CD4-positive, alpha-beta memory T cell (primary cell): Measurements from ENCODE around the gene INPP5A. TPM values are rescaled to one million over a fixed set of nuclear protein-coding genes. Genes with fewer than 3 reads are reported as not detected.

Experiments used
- CTCF ChIA-PET: fragments of 350-600 bp; sonication (Branson Sonifier 250); formaldehyde crosslinking; loops from one replicate; lab custom pipeline; 2021; ENCODE audit warnings: inconsistent platforms; ENCODE audit not compliant: partially characterized antibody; lab: Charles Lee
- POLR2A ChIA-PET: fragments of 350-600 bp; sonication (Branson Sonifier 250); formaldehyde crosslinking; loops from one replicate; lab custom pipeline; 2021; ENCODE audit not compliant: partially characterized antibody; lab: Charles Lee
- DNase-seq, 5 donors: peaks; one replicate each; pipeline versions ENCODE4 v3.0.0 to v3.0.0-alpha.2; 2020 to 2022; ENCODE audit warnings: mixed read lengths in 1 of 5
- H3K27ac ChIP-seq: one replicate; pipeline ENCODE4 v1.7.0; 2013; ENCODE audit warnings: low read depth, low read length
- H3K27me3 ChIP-seq: 2 replicates; pipeline ENCODE4 v1.7.0; 2013; ENCODE audit warnings: mild to moderate bottlenecking, low read length, moderate library complexity; ENCODE audit not compliant: insufficient read depth
- H3K36me3 ChIP-seq: 2 replicates; pipeline ENCODE4 v1.7.0; 2013; ENCODE audit warnings: mild to moderate bottlenecking, low read length, moderate library complexity; ENCODE audit not compliant: insufficient read depth
- H3K4me1 ChIP-seq: 2 replicates; pipeline ENCODE4 v1.7.0; 2013; ENCODE audit warnings: mild to moderate bottlenecking, low read length, moderate library complexity; ENCODE audit not compliant: insufficient read depth
- H3K4me3 ChIP-seq, 2 donors: one replicate each; pipeline ENCODE4 v1.7.0; 2013; ENCODE audit warnings: low read length in 2 of 2, mild to moderate bottlenecking in 1 of 2
- H3K9me3 ChIP-seq, 2 donors: one replicate each; pipeline ENCODE4 v1.7.0; 2013; ENCODE audit warnings: low read length in 2 of 2, control low read depth in 1 of 2; ENCODE audit not compliant: control insufficient read depth in 1 of 2
- H3K27ac Mint-ChIP-seq, 7 donors: one replicate each; pipeline ENCODE4 v1.8.0; 2020 to 2021; ENCODE audit warnings: mixed read lengths in 7 of 7, mild to moderate bottlenecking in 6 of 7, inconsistent platforms in 3 of 7, moderate library complexity in 3 of 7
- H3K27me3 Mint-ChIP-seq, 2 donors: one replicate each; pipeline ENCODE4 v1.8.0; 2020 to 2021; ENCODE audit warnings: mixed read lengths in 2 of 2
- H3K36me3 Mint-ChIP-seq, 2 donors: one replicate each; pipeline ENCODE4 v1.8.0; 2020 to 2021; ENCODE audit warnings: mixed read lengths in 2 of 2, inconsistent platforms in 1 of 2, mild to moderate bottlenecking in 1 of 2
- H3K4me1 Mint-ChIP-seq, 4 donors: one replicate each; pipeline ENCODE4 v1.8.0; 2020 to 2021; ENCODE audit warnings: mixed read lengths in 4 of 4, mild to moderate bottlenecking in 1 of 4
- H3K4me3 Mint-ChIP-seq, 8 donors: one replicate each; pipeline ENCODE4 v1.8.0; 2020 to 2021; ENCODE audit warnings: mixed read lengths in 8 of 8, mild to moderate bottlenecking in 7 of 8, moderate library complexity in 6 of 8, inconsistent platforms in 3 of 8
- H3K9me3 Mint-ChIP-seq, 8 donors: one replicate each; pipeline ENCODE4 v1.8.0; 2020 to 2021; ENCODE audit warnings: mixed read lengths in 8 of 8, mild to moderate bottlenecking in 5 of 8, inconsistent platforms in 3 of 8, moderate library complexity in 1 of 8
- intact Hi-C: fragments of 100-400 bp; cut with micrococcal nuclease; formaldehyde crosslinking; loops from one replicate; pipeline ENCODE4 v1.15.1; 2023
- polyA plus RNA-seq, 2 donors: library from polyadenylated mRNA; unstranded; fragments of 300-500 nt; fragmentation: Illumina TruSeq; gene quantifications; one replicate each; pipeline ENCODE4 v1.2.3, GENCODE V29; 2021
- total RNA-seq, 2 experiments: library from RNA; stranded (reverse); gene quantifications; one replicate each; pipeline ENCODE4 v1.2.3, GENCODE V29; 2021

INPP5A gene
- total and polyA plus RNA-seq, 4 experiments from 2014 or later, result 0.61 to 19.3 (median 10.8) TPM

DNA sequence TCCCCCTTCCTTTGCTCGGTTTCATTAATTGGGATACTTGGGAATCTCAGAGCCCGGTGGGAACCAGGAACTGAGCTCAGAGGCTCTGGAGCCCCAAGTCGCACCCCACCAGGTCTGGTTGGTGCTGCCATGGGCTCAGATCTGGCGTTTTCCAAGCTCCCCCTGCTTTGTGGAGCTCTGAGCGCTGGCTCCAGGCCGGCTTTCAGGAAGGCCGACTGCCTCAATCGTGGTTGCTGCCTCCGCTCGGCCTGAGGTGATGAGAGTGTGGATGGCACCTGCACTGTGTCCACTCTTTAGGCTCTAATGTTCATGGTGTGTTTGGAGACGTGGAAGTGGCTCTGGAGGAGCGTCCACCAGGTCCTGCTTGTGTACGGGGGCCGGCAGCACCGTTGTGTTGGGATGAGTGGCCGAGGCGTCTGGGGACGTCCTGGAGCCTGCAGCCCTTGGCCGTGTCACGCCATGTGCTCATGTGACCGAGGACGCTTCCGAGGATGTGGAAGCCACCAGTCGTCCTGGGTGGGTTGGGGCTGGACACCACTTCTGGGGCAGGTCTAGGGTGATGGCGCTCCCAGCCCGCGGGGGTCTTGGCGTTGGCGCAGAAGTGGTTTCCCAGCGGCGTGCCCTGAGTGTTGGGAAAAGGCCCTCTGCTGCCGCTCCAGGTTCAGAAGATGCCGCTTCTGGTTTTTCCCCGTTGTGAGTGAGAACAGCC is 8.2 kb downstream of the INPP5A start:
- no peak for DNase-seq
- H3K27ac Mint-ChIP-seq, result peak overlapping the region in 5 of 7 donors; percentile 10 to 80 (median 57)
- Histone ChIP-seq H3K4me1 (peaks cover 36% of the 10 kb centered on the region), H3K27me3 (no peaks in the 10 kb centered on the region), H3K4me3 (no peak overlapping the region), H3K9me3 (no peaks in the 10 kb centered on the region), H3K27ac (no peak overlapping the region), H3K36me3 (no peaks in the 10 kb centered on the region)
- POLR2A ChIA-PET, result no interaction called here
- no peaks in the 10 kb centered on the region for H3K27me3 Mint-ChIP-seq
- peaks cover 3% of the 10 kb centered on the region in 2 donors for H3K36me3 Mint-ChIP-seq
- CTCF ChIA-PET, result no interaction called here
- intact Hi-C loops, result no loop called here
- peak overlapping the region; percentile 21 to 99 (median 62) for H3K4me3 Mint-ChIP-seq
- H3K4me1 Mint-ChIP-seq, result peaks cover 25 to 70% (median 44%) of the 10 kb centered on the region in 4 donors
- H3K9me3 Mint-ChIP-seq, result no peaks in the 10 kb centered on the region

DNA sequence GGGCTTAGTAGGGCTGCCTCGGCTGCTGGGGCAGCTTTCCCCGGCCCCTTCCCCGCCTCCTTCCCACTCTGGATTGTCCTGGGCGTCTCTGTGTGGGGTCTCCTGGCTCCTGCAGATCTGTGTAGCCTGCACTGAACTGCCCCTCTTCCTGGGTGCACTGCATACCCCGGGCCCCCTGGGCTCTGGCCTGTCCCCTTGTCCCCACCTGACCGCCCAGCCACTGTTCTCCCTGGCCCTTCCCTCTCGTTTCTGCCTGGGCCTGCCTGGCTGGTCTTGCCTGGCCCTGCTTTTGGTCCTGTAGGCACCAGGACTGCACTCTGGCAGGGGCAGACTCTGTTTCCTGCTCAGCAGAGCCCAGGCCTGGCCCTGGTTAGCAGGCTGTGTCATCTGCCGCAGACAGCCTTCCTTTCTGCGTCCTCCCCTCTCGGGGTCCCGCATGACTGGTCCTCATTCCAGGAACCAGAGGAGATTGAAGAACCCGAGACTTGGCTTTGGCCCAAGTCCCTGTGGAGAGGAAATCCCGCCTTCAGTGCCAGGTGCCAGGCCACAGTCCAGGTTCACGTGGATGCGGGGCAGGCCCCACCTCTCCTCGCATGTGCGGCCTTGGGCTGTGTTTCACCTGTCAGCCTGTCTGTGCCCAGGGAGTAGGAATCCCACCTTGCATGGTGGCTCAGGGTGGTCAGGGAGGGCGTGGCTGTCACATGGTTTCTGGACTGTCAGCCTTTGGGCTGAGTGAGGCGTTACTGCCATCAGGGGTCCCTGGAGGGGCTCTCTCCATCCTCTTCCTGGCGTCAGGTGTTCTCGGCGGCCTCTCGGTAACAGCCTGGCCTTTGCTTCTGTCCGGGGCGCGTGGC is 9.2 kb downstream of the INPP5A start:
- no peaks in the 10 kb centered on the region for H3K27me3 Mint-ChIP-seq
- DNase-seq, result no peak
- peaks cover 0 to 2% of the 10 kb centered on the region in 2 donors for H3K36me3 Mint-ChIP-seq
- peak overlapping the region in 2 of 7 donors; percentile 24 to 27 for H3K27ac Mint-ChIP-seq
- Histone ChIP-seq H3K4me3 (no peak overlapping the region), H3K27me3 (no peaks in the 10 kb centered on the region), H3K4me1 (peaks cover 45% of the 10 kb centered on the region), H3K36me3 (no peaks in the 10 kb centered on the region), H3K27ac (no peak overlapping the region), H3K9me3 (no peaks in the 10 kb centered on the region)
- H3K9me3 Mint-ChIP-seq, result no peaks in the 10 kb centered on the region
- CTCF ChIA-PET, result no interaction called here
- POLR2A ChIA-PET, result no interaction called here
- peaks cover 28 to 70% (median 44%) of the 10 kb centered on the region in 4 donors for H3K4me1 Mint-ChIP-seq
- peak overlapping the region in 3 of 8 donors; percentile 17 to 45 (median 34) for H3K4me3 Mint-ChIP-seq
- intact Hi-C loops, result no loop called here

DNA sequence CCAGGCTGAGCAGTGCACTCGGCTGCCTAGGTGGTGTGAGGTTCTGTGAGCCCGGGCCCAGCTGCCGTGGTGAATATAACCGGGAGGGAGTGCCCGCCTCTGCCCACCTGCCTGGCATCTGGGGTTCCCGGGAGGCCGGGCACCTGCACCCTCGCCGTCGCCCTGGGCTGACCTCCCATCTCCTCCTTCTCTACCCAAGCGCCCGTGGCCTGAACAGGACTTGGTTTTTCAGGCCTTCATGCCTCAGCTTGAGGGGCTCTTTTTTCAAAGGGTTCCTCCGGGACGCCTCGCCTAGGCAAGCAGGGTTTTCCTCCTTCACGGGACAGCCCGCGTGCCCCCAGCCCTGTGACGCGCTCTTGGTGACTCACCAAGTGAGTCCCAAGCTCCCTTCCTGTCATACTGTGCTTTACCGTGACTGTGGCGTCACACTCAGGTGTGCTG is 9.9 kb downstream of the INPP5A start:
- Mint-ChIP-seq H3K27ac (peak overlapping the region in 1 of 7 donors; percentile 77), H3K4me1 (peaks cover 28 to 66% (median 43%) of the 10 kb centered on the region in 4 donors), H3K27me3 (no peaks in the 10 kb centered on the region), H3K36me3 (peaks cover 0 to 2% of the 10 kb centered on the region in 2 donors), H3K4me3 (no peak overlapping the region), H3K9me3 (no peaks in the 10 kb centered on the region)
- intact Hi-C loops, result no loop called here
- CTCF ChIA-PET, result no interaction called here
- Histone ChIP-seq H3K9me3 (no peaks in the 10 kb centered on the region), H3K4me1 (peaks cover 48% of the 10 kb centered on the region), H3K27me3 (no peaks in the 10 kb centered on the region), H3K36me3 (no peaks in the 10 kb centered on the region), H3K27ac (no peak overlapping the region), H3K4me3 (no peak overlapping the region)
- POLR2A ChIA-PET, result no interaction called here
- DNase-seq, result no peak

DNA sequence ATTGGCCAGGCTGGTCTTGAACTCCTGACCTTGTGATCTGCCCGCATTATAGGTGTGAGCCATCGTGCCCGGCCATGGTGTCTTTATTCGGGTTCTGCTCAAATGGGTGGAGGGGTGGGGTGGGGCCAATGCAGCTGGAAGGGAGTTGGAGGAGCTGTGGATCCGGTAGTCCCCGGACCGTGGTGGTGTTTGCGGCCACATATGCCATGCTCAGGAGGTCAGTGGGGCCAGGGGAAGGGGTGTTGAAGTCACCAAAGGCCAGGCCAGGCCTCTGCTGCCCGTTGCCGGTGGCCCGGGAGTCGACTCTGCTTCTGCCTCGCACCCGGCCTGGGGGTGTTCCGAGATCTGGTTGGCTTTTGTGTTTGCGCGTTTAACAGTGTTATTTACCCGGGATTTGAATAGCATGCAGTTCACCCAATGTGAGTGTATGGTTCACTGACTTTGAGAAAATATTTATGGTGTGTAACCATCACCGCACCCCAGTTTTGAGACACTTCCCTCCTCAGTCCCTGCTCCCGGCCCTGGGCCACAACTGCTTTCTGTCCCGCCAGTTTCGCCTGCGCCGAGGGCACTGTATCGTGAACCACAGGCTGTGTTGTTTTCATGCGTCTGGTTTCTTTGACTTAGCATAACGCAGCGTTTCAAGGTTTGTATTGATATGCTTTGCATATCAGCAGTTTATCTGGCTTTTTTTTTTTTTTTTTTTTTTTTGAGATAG is 10.7 kb downstream of the INPP5A start:
- no peak overlapping the region for H3K4me3 ChIP-seq
- no peak for DNase-seq
- CTCF ChIA-PET, result interaction anchor here (1.0 kb wide), 1 partner anchor 8 kb away, joined by 4 read pairs; no protein-coding TSS in a partner anchor
- intact Hi-C loops, result no loop called here
- no peaks in the 10 kb centered on the region for H3K9me3 ChIP-seq
- POLR2A ChIA-PET, result no interaction called here
- H3K27ac Mint-ChIP-seq, result peak overlapping the region in 1 of 7 donors; percentile 32
- no peaks in the 10 kb centered on the region for H3K27me3 Mint-ChIP-seq
- H3K27me3 ChIP-seq, result no peaks in the 10 kb centered on the region
- H3K4me1 ChIP-seq, result peaks cover 47% of the 10 kb centered on the region
- no peak overlapping the region for H3K27ac ChIP-seq
- no peak overlapping the region for H3K4me3 Mint-ChIP-seq
- H3K36me3 Mint-ChIP-seq, result peaks cover 0 to 2% of the 10 kb centered on the region in 2 donors
- peaks cover 24 to 59% (median 37%) of the 10 kb centered on the region in 4 donors for H3K4me1 Mint-ChIP-seq
- no peaks in the 10 kb centered on the region for H3K36me3 ChIP-seq
- H3K9me3 Mint-ChIP-seq, result no peaks in the 10 kb centered on the region

DNA sequence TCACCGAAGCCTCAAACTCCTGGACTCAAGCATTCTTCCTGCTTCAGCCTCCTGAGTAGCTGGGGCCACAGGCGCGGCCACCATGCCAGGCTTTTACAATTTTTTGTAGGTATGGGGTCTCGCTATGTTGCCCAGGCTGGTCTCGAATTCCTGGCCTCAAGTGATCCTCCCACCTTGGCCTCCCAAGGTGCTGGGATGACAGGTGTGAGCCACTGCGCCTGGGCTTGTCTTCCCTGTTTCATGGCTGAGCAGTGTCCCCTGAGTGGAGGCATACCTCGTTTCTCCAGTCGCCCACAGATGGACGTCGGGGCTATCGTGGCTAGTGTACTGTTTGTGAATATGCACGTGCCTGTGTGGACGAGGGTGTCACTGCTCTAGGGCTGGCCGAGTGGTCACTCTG is 11.3 kb downstream of the INPP5A start:
- Histone ChIP-seq H3K4me3 (no peak overlapping the region), H3K4me1 (peaks cover 41% of the 10 kb centered on the region), H3K36me3 (no peaks in the 10 kb centered on the region), H3K9me3 (no peaks in the 10 kb centered on the region), H3K27me3 (no peaks in the 10 kb centered on the region), H3K27ac (no peak overlapping the region)
- intact Hi-C loops, result no loop called here
- H3K4me1 Mint-ChIP-seq, result peaks cover 21 to 53% (median 35%) of the 10 kb centered on the region in 4 donors
- DNase-seq, result no peak
- H3K27me3 Mint-ChIP-seq, result no peaks in the 10 kb centered on the region
- no peaks in the 10 kb centered on the region for H3K9me3 Mint-ChIP-seq
- no peak overlapping the region for H3K4me3 Mint-ChIP-seq
- ChIA-PET CTCF (interaction anchor here (1.0 kb wide), 1 partner anchor 8 kb away, joined by 4 read pairs; no protein-coding TSS in a partner anchor), POLR2A (no interaction called here)
- peaks cover 0 to 2% of the 10 kb centered on the region in 2 donors for H3K36me3 Mint-ChIP-seq
- H3K27ac Mint-ChIP-seq, result peak overlapping the region in 1 of 7 donors; percentile 19

DNA sequence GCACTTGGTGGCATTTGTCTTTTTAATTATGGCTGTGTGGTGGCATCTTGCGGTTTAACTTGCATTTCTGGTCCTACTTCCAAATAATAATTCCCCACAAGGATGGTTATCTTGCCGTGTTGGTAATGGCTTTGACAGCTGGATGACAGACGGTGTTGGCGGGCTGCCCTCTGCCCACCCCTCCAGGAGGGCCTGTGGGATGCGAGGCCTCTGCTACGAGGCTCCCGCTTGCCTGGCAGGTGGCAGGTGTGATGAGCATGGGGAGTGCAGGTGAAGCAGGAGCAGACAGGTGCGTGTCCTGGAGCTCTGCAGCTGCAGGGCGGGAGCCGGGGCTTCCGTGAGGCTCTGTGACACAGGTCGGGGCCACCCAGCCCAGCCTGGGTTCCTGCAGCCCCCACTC is 11.8 kb downstream of the INPP5A start:
- H3K27ac ChIP-seq, result no peak overlapping the region
- no peaks in the 10 kb centered on the region for H3K36me3 ChIP-seq
- Mint-ChIP-seq H3K36me3 (peaks cover 0 to 2% of the 10 kb centered on the region in 2 donors), H3K27ac (no peak overlapping the region), H3K27me3 (no peaks in the 10 kb centered on the region), H3K4me1 (peaks cover 19 to 48% (median 32%) of the 10 kb centered on the region in 4 donors), H3K9me3 (no peaks in the 10 kb centered on the region), H3K4me3 (no peak overlapping the region)
- no peaks in the 10 kb centered on the region for H3K27me3 ChIP-seq
- no peak overlapping the region for H3K4me3 ChIP-seq
- no peaks in the 10 kb centered on the region for H3K9me3 ChIP-seq
- DNase-seq, result no peak
- peaks cover 39% of the 10 kb centered on the region for H3K4me1 ChIP-seq
- ChIA-PET CTCF (interaction anchor here (1.0 to 1.2 kb wide), 2 partner anchors 9 to 93 kb away, joined by 3 to 4 read pairs; no protein-coding TSS in a partner anchor), POLR2A (no interaction called here)
- intact Hi-C loops, result no loop called here
